OCI-LY7 (cell line): Measurements from ENCODE around the gene WDR64. TPM values are rescaled to one million over a fixed set of nuclear protein-coding genes. Genes with fewer than 3 reads are reported as not detected.

Experiments used
- BruUV-seq: library from RNA; stranded (reverse); fragments of 400-500 nt; replicated peaks from 2 replicates; lab custom pipeline; 2021; lab: Mats Ljungman, UMichigan
- CTCF ChIA-PET: fragments of 300-600 bp; sonication (Branson Sonifier 250); formaldehyde crosslinking; loops from one replicate; lab custom pipeline; 2022; ENCODE audit warnings: antibody characterized with exemption; ENCODE audit not compliant: unreplicated experiment; lab: Charles Lee
- POLR2A ChIA-PET: fragments of 300-600 bp; sonication (Branson Sonifier 250); formaldehyde crosslinking; loops from one replicate; lab custom pipeline; 2022; ENCODE audit warnings: antibody characterized with exemption; lab: Charles Lee
- DNase-seq: peaks from one replicate; pipeline ENCODE4 v3.0.0-alpha.2; 2015; ENCODE audit warnings: low spot score
- H2AFZ ChIP-seq: fragments of 200-600 bp; sonication (generic), shearing (Covaris generic); 2 replicates; pipeline ENCODE4 v1.6.1; 2014; ENCODE audit warnings: mild to moderate bottlenecking, antibody characterized with exemption, low read length, moderate library complexity
- H3K27ac ChIP-seq: fragments of 200-600 bp; sonication (generic); 2 replicates; pipeline ENCODE4 v1.5.1; 2014; ENCODE audit warnings: mixed run types, low read depth, mild to moderate bottlenecking, moderate library complexity, low read length, inconsistent platforms; ENCODE audit not compliant: poor library complexity, severe bottlenecking
- H3K36me3 ChIP-seq: fragments of 200-600 bp; sonication (generic); 2 replicates; pipeline ENCODE4 v1.6.1; 2014; ENCODE audit warnings: mild to moderate bottlenecking, antibody characterized with exemption, low read length, moderate library complexity, mixed read lengths; ENCODE audit not compliant: insufficient read depth
- H3K4me1 ChIP-seq: fragments of 200-600 bp; sonication (generic); 2 replicates; pipeline ENCODE4 v1.5.1; 2014; ENCODE audit warnings: mild to moderate bottlenecking, low read length; ENCODE audit not compliant: insufficient read depth, poor library complexity, severe bottlenecking
- H3K4me2 ChIP-seq: fragments of 200-600 bp; sonication (generic); 2 replicates; pipeline ENCODE4 v1.6.1; 2014; ENCODE audit warnings: mild to moderate bottlenecking, low read length
- H3K4me3 ChIP-seq: fragments of 200-600 bp; sonication (generic); 2 replicates; pipeline ENCODE4 v1.5.1; 2014; ENCODE audit warnings: mild to moderate bottlenecking, low read depth, low read length; ENCODE audit not compliant: poor library complexity, severe bottlenecking
- H3K79me2 ChIP-seq: fragments of 200-600 bp; sonication (generic); 2 replicates; pipeline ENCODE4 v1.6.1; 2016; ENCODE audit warnings: low read depth, mild to moderate bottlenecking, low read length, moderate library complexity, mixed read lengths; ENCODE audit not compliant: insufficient read depth
- H3K9me2 ChIP-seq: fragments of 200-600 bp; sonication (generic); 2 replicates; pipeline ENCODE4 v1.6.1; 2016; ENCODE audit warnings: mild to moderate bottlenecking, low read length, mixed read lengths; ENCODE audit not compliant: insufficient read depth
- H3K9me3 ChIP-seq: fragments of 200-600 bp; sonication (generic); 2 replicates; pipeline ENCODE4 v1.6.1; 2014; ENCODE audit warnings: mild to moderate bottlenecking, mixed run types, low read length, mixed read lengths
- H4K20me1 ChIP-seq: fragments of 200-600 bp; sonication (generic); 2 replicates; pipeline ENCODE4 v1.6.1; 2014; ENCODE audit warnings: mild to moderate bottlenecking, antibody characterized with exemption, low read length, moderate library complexity, mixed read lengths; ENCODE audit not compliant: insufficient read depth
- EZH2phosphoT487 ChIP-seq: fragments of 200-600 bp; sonication (generic); IDR thresholded peaks from 2 replicates; pipeline ENCODE4 v1.6.1; 2018; ENCODE audit warnings: low read depth, borderline replicate concordance, mild to moderate bottlenecking, mixed run types, antibody characterized with exemption, low read length, moderate library complexity, mixed read lengths
- intact Hi-C: fragments of 100-400 bp; cut with micrococcal nuclease; formaldehyde crosslinking; loops from one replicate; pipeline ENCODE4 v1.10.0; 2022; ENCODE audit not compliant: unreplicated experiment
- total RNA-seq, 2 experiments: library from RNA; depleted of rRNA in 1 of 2; stranded (reverse); fragments of >200 nt in 1 of 2; shearing (Covaris generic) in 1 of 2; gene quantifications; 2 replicates each; pipeline ENCODE4 v1.2.3, GENCODE V29; 2014 to 2022
- TF ChIP-seq, protein P1 (sequence below): fragments of 200-600 bp; sonication (generic); conservative IDR thresholded peaks from 2 replicates; pipeline ENCODE4 v1.5.1; 2014; ENCODE audit warnings: mild to moderate bottlenecking, antibody characterized with exemption, low read length, moderate library complexity, mixed read lengths

The WDR64 gene
- total RNA-seq, 2 experiments from 2014 or later: not detected

- Histone ChIP-seq H3K9me3 (no peaks in the 10 kb centered on the region), H3K36me3 (no peaks in the 10 kb centered on the region), H3K4me2 (no peak overlapping the region), H4K20me1 (no peaks in the 10 kb centered on the region), H3K4me3 (no peak overlapping the region), H2AFZ (no peak overlapping the region), H3K4me1 (no peaks in the 10 kb centered on the region), H3K27ac (no peak overlapping the region), H3K79me2 (no peaks in the 10 kb centered on the region), H3K9me2 (no peaks in the 10 kb centered on the region)
- ChIA-PET CTCF (no interaction called here), POLR2A (interaction anchor here (0.5 kb wide), 1 partner anchor 30 kb away, joined by 3 read pairs; no protein-coding TSS in a partner anchor)
- BruUV-seq: no TSS peak
- DNase-seq: no peak
- intact Hi-C loops: no loop called here
- no peak for TF ChIP-seq EZH2phosphoT487
- TF ChIP-seq, protein P1, sequence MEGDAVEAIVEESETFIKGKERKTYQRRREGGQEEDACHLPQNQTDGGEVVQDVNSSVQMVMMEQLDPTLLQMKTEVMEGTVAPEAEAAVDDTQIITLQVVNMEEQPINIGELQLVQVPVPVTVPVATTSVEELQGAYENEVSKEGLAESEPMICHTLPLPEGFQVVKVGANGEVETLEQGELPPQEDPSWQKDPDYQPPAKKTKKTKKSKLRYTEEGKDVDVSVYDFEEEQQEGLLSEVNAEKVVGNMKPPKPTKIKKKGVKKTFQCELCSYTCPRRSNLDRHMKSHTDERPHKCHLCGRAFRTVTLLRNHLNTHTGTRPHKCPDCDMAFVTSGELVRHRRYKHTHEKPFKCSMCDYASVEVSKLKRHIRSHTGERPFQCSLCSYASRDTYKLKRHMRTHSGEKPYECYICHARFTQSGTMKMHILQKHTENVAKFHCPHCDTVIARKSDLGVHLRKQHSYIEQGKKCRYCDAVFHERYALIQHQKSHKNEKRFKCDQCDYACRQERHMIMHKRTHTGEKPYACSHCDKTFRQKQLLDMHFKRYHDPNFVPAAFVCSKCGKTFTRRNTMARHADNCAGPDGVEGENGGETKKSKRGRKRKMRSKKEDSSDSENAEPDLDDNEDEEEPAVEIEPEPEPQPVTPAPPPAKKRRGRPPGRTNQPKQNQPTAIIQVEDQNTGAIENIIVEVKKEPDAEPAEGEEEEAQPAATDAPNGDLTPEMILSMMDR: no peak
Measured at GRCh38 chr1:241648159-241648558, 3.9 kb upstream of the WDR64 start.

- no peak overlapping the region for H3K27ac ChIP-seq
- BruUV-seq: no TSS peak
- ChIA-PET POLR2A (interaction anchor here (0.7 to 2.3 kb wide), 7 partner anchors 9 to 43 kb away, joined by 3 to 7 read pairs (median 3); no protein-coding TSS in a partner anchor), CTCF (no interaction called here)
- no peaks in the 10 kb centered on the region for H3K9me3 ChIP-seq
- no peaks in the 10 kb centered on the region for H4K20me1 ChIP-seq
- H3K4me3 ChIP-seq: no peak overlapping the region
- H3K4me1 ChIP-seq: no peaks in the 10 kb centered on the region
- no peak for DNase-seq
- no peak for TF ChIP-seq EZH2phosphoT487
- TF ChIP-seq, protein P1: no peak
- H3K4me2 ChIP-seq: no peak overlapping the region
- H3K9me2 ChIP-seq: no peaks in the 10 kb centered on the region
- H3K79me2 ChIP-seq: no peaks in the 10 kb centered on the region
- H2AFZ ChIP-seq: no peak overlapping the region
- intact Hi-C loops: loop anchor here (5.0 kb wide), 1 partner anchor 48 kb away; no protein-coding TSS in a partner anchor
- H3K36me3 ChIP-seq: no peaks in the 10 kb centered on the region
Measured at GRCh38 chr1:241654019-241654418, 1.9 kb downstream of the WDR64 start.

GRCh38 chr1:241654641-241655040 lies 2.6 kb downstream of the WDR64 start:
- BruUV-seq: no TSS peak
- ChIA-PET CTCF (no interaction called here), POLR2A (interaction anchor here (0.7 to 2.3 kb wide), 6 partner anchors 10 to 22 kb away, joined by 3 to 7 read pairs (median 3); no protein-coding TSS in a partner anchor)

More at GRCh38 chr1:241654641-241655040, 2.6 kb downstream of the WDR64 start:
- no peak overlapping the region for H2AFZ ChIP-seq
- no peak overlapping the region for H3K4me3 ChIP-seq
- no peak overlapping the region for H3K27ac ChIP-seq
- no peaks in the 10 kb centered on the region for H3K36me3 ChIP-seq
- intact Hi-C loops: loop anchor here (5.0 kb wide), 1 partner anchor 48 kb away; no protein-coding TSS in a partner anchor
- no peak for TF ChIP-seq EZH2phosphoT487
- TF ChIP-seq, protein P1: no peak
- no peaks in the 10 kb centered on the region for H3K4me1 ChIP-seq
- H3K4me2 ChIP-seq: no peak overlapping the region
- no peaks in the 10 kb centered on the region for H3K79me2 ChIP-seq
- DNase-seq: no peak
- no peaks in the 10 kb centered on the region for H3K9me2 ChIP-seq
- H3K9me3 ChIP-seq: no peaks in the 10 kb centered on the region
- no peaks in the 10 kb centered on the region for H4K20me1 ChIP-seq
